GM18526 (cell line): Measurements from ENCODE around the gene KIAA1958.

ENCODE experiments used
- POLR2A ChIP-seq: IDR thresholded peaks from 3 replicates; pipeline ENCODE4 v1.6.1; 2011; ENCODE audit not compliant: insufficient read length; ENCODE audit errors: extremely low read depth

Gene KIAA1958

GRCh38 chr9:112533660-112534059 lies 47.0 kb downstream of the KIAA1958 start:
- TF ChIP-seq POLR2A = no peak

DNA sequence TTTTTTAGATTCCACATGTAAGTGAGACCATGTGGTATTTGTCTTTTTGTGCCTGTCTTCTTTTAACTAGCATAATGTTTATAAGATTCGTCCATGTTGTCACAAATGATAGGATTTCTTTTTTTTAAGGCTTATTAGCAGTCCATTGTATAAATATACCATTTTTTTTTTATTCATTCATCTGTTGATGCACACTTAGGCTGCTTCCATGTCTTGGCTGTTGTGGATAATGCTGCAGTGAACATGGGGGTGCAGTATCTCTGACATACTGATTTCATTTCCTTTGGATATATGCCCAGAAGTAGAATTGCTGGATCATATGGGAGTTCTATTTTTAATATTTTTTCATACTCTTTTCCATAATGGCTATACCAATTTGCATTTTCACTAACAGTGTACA lies 48.7 kb downstream of the KIAA1958 start:
- TF ChIP-seq POLR2A = no peak

- no peak for TF ChIP-seq POLR2A
Observed at GRCh38 chr9:112535811-112536210, 49.2 kb downstream of the KIAA1958 start.

GRCh38 chr9:112537561-112537960 lies 50.9 kb downstream of the KIAA1958 start:
- no peak for TF ChIP-seq POLR2A

- TF ChIP-seq POLR2A = no peak
Observed at GRCh38 chr9:112540800-112541199, 54.2 kb downstream of the KIAA1958 start.

DNA sequence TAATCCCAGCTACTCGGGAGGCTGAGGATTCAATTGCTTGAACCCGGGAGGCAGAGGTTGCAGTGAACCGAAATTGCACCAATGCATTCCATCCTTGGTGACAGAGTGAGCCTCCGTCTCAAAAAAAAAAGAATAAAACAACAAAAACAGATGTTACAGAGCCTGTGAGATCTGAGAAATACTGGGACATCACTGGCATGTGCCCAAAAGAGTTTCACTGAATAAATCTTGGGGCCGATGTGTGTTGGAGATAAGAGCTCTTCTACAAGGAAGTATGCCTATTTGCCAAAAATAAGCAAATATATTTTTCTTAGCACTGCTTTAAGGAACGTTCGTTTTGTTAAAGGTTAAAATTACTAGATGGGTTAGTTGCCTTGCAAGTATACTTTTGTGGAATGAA lies 55.1 kb downstream of the KIAA1958 start:
- TF ChIP-seq POLR2A = no peak

- no peak for TF ChIP-seq POLR2A
Observed at GRCh38 chr9:112542593-112543292, 56.1 kb downstream of the KIAA1958 start.

- no peak for TF ChIP-seq POLR2A
Observed at GRCh38 chr9:112544477-112544876, 57.9 kb downstream of the KIAA1958 start.

DNA sequence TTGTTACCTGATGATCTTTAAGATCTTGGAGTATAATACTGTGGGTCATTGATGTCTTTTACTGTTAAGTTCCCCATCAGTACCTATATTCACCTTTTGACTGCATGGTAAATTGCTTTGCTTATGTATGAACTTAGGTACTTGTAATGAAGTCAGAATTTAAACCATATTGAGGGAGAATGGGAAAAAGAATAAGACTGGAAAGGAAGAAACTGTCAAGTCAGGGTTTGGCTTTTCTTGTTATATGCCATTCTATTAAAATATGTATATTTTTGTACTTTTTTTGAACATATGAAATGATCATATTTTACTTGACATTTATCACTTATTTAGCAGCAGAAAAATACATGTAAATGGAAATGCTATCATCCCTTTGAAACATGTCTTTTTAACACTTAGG lies 58.6 kb downstream of the KIAA1958 start:
- no peak for TF ChIP-seq POLR2A

GRCh38 chr9:112546149-112547012 lies 59.8 kb downstream of the KIAA1958 start:
- TF ChIP-seq POLR2A = no peak

DNA sequence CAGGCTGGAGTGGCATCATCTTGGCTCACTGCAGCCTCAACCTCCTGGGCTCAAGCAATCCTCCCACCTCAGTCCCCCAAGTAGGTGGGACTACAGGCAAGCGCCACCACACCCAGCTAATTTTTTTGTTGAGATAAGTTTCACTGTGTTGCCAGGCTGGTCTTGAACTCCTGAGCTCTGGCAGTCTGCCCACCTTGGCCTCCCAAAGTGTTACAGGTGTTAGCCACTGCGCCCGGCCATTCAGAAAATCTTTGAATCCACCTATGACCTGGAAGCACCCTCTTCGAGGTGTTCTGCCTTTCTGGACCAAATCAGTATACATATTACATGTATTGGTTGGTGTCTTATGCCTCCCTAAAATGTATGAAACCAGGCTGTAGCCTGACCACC lies 61.4 kb downstream of the KIAA1958 start:
- TF ChIP-seq POLR2A = no peak

- no peak for TF ChIP-seq POLR2A
Observed at GRCh38 chr9:112548836-112549595, 62.4 kb downstream of the KIAA1958 start.

- TF ChIP-seq POLR2A = no peak
Observed at GRCh38 chr9:112550531-112550930, 63.9 kb downstream of the KIAA1958 start.

- TF ChIP-seq POLR2A = no peak
Observed at GRCh38 chr9:112551641-112552040, 65.0 kb downstream of the KIAA1958 start.

DNA sequence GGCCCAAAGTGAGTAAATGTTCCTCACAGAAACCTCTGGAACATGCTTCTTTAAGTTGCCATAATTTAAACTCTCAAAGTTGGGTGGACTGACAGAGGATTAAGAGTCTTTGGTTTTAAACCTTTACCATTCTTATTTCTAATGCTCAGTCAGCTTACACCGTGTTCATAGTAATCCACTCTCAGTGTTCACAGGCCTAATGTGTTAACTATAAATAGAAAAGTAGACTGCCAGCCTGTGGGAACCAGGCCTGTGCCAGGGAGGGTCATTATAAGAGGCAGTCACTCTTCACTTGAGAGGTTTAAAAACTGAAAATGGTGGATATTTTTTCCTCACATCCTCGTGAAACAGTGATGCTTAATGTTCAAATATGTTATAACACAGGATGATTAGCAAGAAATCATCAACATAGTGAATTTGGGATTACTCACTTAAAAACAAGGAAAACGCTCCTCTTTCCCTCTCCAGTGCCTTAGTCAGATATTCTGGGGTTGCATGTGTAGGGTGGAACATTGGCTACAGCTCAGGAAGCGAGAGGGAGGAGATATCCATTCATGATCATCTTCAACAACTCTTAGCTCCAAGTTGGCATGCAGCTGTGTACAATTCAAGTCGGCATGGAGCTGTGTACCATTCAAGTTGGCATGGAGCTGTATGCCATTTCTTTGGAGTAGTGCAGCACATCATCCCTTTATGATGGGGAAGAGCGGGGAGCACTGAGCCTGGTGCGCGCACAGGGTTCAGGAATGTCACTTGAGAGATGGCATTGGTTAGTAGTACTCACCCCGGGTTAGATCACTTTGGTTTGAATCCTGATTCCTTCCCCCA lies 65.8 kb downstream of the KIAA1958 start:
- no peak for TF ChIP-seq POLR2A
